ENCODE results near the gene LEO1.

GRCh38 chr15:52002351-52002750, 30.8 kb upstream of the LEO1 start:
- TF ChIP-seq CTCF (conservative IDR thresholded peaks at IDR 0.05 in 1 of 2, IDR thresholded peaks at IDR 0.05 in 1 of 2; ENCODE audit: extremely low read depth in 1 of 2, insufficient read depth in 1 of 2, low read depth in 1 of 2, low read length in 2 of 2), result no peak
- TF ChIP-seq EZH2 (IDR thresholded peaks at IDR 0.05; ENCODE audit: borderline replicate concordance, low read length), result no peak

Data from mammary epithelial cell (primary cell).